LNCaP clone FGC (cell line): Measurements from ENCODE around the gene NME3.

Experiments
- DNase-seq: peaks from one replicate; pipeline ENCODE4 v3.0.0-alpha.2; 2011; ENCODE audit warnings: low read depth
- H3K4me3 ChIP-seq: 2 replicates; pipeline ENCODE4 v1.5.1; 2011; ENCODE audit warnings: mild to moderate bottlenecking, low read depth, low read length, control low read depth
- TF ChIP-seq, protein P1 (sequence below): IDR thresholded peaks from 2 replicates; pipeline ENCODE4 v1.5.1; 2012; ENCODE audit warnings: mild to moderate bottlenecking; ENCODE audit not compliant: control insufficient read depth, insufficient read depth; ENCODE audit errors: extremely low read depth

The NME3 gene

DNA sequence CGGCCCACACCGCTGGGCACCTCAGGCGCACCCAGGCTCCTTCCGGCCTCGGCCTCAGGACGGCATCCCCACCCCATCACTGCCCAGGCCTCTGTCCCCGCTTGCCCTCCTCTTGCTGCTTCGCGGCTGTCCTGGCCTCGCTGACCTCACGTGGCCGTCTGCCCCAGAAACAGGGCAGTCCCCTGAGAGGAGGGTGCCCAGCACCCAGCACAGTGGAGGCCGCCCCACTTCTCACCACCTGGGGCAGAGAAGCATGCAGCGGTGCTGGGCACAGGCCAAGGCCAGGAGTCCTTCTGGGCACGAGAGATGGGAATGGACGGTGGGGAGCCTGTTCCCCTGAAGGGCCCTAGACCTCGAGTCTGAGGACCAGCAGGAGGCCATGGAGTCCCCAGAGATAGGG lies 46.4 kb upstream of the NME3 start:
- DNase-seq: no peak
- TF ChIP-seq, protein P1, sequence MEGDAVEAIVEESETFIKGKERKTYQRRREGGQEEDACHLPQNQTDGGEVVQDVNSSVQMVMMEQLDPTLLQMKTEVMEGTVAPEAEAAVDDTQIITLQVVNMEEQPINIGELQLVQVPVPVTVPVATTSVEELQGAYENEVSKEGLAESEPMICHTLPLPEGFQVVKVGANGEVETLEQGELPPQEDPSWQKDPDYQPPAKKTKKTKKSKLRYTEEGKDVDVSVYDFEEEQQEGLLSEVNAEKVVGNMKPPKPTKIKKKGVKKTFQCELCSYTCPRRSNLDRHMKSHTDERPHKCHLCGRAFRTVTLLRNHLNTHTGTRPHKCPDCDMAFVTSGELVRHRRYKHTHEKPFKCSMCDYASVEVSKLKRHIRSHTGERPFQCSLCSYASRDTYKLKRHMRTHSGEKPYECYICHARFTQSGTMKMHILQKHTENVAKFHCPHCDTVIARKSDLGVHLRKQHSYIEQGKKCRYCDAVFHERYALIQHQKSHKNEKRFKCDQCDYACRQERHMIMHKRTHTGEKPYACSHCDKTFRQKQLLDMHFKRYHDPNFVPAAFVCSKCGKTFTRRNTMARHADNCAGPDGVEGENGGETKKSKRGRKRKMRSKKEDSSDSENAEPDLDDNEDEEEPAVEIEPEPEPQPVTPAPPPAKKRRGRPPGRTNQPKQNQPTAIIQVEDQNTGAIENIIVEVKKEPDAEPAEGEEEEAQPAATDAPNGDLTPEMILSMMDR: no peak
- no peak overlapping the region for H3K4me3 ChIP-seq

DNA sequence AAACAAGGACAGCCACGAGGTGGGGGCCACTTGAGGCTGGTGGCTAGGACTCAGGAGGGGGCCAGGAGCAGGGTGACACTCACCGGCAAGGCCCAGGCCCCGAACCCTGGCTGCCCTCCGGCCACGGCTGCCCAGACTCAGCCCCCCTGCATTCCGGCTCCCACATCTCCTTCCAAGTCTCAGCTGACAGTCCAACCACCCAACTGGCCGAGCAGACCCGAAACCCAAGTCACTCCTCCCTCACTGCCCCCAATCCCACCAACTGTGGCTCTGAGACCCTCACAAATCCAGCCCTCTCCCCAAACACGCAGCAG lies 45.9 kb upstream of the NME3 start:
- TF ChIP-seq, protein P1: no peak
- DNase-seq: no peak

DNA sequence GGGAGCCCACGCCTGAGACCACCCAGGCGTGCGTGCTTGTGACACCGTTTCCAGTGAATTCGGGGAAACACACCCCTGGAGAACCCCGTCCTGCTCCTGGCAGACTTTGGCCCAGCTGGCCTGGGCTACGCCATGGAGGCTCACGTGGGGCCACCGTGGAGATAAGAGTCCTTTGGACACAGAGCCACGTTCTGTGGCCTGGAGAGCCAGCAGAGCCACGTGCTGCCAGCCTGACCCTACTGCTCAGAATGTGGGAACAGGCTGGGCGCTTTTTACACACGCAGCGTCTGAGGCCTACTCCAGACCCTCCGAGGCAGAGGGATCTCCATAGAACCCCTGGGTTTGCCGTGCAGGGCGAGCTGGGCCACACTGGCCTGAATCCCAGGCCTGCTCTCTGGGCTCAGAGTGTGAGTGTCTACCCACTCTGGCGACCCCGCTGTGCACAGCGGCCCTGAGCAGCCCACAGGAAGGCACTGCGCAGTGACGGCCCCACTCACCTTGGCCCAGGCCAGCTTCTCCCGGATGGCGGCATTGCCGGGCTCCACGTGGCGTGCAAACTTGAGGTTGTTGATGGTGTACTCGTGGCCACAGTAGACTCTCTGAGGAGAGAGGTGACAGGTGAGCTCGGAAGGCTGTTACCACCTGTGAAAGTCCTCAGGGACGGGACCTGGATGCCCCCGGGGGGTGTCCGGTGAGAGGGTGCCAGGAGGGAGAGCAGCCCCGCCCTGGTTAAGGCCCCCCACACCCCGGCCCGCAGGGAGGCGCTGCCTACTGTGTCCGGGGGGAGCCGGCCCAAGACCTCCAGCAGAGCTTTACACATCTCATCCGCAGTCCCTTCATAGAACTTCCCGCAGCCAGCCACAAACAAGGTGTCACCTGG lies 45.3 kb upstream of the NME3 start:
- H3K4me3 ChIP-seq: no peak overlapping the region
- no peak for DNase-seq
- TF ChIP-seq, protein P1: no peak

More for the DNA sequence above, 45.9 kb upstream of the NME3 start:
- no peak overlapping the region for H3K4me3 ChIP-seq

DNA sequence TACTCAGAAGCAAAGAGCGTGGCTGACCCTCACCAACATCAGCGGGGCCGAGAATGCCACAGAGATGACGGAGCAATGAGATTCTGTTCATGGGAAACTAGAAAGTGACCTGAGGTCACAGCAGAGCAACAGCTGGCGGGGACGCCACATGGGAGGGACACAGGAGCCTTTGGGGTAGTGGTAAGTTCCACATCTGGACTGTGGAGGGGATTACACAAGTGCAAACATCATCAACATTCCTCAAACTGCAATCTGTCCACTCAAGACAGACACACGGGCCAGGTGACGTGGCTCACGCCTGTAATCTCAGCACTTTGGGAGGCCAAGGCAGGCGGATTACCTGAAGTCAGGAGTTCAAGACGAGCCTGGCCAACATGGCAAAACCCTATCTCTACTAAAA lies 44.1 kb upstream of the NME3 start:
- DNase-seq: no peak
- TF ChIP-seq, protein P1: no peak
- H3K4me3 ChIP-seq: no peak overlapping the region

DNA sequence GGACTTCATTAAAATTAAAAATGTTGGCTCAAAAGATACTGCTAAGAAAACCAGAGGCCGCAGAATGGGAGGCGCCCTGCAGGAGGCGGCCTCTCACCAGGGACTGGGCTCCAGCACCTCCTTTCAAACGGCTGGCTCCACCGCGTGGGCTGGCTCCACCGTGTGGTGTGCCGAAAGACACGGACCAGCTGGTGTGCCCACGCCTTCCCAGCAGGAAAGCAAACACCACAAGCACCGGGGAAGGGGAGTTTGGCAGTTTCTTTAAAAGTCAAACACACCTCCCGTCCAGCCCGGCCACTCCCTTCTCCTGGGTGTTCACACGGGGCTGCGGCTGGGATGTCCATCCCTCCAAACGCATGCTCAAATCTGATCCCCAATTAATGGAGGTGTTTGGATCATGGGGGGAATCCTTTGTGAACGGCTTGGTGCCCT lies 41.4 kb upstream of the NME3 start:
- no peak overlapping the region for H3K4me3 ChIP-seq
- TF ChIP-seq, protein P1: peak; percentile 78
- peak; percentile 82 for DNase-seq

DNA sequence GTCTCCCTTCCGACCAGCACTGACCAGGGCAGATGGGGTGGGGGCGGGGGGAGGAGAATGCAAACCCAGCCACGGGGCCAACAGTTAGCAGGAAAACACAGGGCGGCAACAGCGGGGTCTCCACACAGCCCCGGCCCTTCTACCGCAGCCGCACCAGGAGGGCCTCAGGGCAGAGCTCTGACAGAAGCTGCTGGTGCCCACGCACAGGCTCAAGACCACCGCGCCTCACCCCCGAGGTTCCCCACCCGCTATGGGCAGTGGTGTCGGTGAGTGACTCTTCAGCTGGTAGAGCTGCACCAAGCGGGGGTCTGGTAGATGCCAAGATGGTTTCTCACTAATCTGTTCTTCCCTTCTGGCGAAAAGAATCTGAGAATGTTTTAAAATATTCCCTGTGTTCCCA lies 39.2 kb upstream of the NME3 start:
- no peak for DNase-seq
- TF ChIP-seq, protein P1: no peak
- H3K4me3 ChIP-seq: no peak overlapping the region

DNA sequence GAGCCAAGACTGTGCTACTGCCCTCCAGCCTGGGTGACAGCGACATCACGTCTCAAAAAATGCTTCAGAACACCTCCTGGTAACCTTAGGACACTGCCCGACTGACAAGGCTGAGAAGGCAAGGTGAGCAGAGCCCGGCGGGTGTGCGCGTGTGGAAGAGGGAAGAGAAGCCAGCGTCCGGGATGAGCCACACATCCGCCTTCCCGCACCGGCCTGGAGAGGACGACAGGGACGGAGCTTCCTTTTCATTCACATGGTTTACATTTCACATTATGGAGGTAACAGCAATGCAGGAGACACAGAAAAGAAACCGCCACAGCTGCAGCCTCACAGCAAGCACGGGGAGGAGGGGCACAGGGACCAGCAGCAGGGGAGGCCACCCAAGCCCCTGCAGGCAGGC lies 38.8 kb upstream of the NME3 start:
- no peak overlapping the region for H3K4me3 ChIP-seq
- TF ChIP-seq, protein P1: no peak
- DNase-seq: no peak
